SIG-M5 treated with dmso at 0.1 percent for 504 hours (cell line): ENCODE measurements around the gene ARL8A.
"Not testable (repeated sequence)": the region's sequence is repeated elsewhere in the genome, so short reads cannot be mapped to it uniquely, and the experiment has no call there.

Experiments used
- DNase-seq: peaks from one replicate; lab custom pipeline; 2025; ENCODE audit not compliant: unreplicated experiment; lab: John Stamatoyannopoulos, UW

ARL8A gene

DNA sequence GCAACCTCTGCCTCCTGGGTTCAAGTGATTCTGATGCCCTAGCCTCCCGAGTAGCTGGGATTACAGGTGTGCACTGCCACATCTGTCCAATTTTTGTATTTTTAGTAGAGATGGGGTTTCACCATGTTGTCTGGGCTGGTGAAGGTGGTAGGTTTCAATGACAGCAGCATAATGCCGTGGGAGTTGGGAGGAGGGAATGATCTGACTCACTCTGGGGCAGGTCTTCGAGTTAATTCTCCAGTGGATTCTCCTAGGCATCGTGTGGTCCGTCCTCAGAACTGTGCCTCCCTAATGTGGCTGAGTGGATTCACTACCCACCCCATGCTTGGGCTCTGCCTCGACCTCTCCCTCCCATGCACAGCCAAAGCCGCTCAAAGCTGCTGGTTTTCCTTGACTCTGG is 23.5 kb downstream of the ARL8A start:
- DNase-seq = no peak

DNA sequence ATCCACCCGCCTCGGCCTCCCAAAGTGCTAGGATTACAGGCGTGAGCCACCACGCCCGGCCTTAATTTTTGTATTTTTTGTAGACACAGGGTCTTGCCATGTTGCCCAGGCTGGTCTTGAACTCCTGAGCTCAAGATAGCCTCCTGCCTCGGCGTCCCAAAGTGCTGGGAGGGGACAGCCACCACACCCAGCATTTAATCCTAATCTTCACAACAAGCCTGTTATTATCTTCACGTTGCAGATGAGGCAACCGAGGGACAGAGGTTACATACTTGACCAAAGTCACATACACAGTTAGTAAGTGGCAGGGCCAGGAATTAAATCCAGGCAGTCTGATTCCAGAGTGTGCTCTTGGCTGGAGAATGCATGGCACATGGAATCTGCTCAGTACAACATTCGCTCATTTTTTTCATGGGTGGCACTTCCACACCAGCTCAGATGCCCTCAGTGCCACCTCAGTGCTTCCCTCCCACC is 26.6 kb downstream of the ARL8A start:
- no peak for DNase-seq

DNA sequence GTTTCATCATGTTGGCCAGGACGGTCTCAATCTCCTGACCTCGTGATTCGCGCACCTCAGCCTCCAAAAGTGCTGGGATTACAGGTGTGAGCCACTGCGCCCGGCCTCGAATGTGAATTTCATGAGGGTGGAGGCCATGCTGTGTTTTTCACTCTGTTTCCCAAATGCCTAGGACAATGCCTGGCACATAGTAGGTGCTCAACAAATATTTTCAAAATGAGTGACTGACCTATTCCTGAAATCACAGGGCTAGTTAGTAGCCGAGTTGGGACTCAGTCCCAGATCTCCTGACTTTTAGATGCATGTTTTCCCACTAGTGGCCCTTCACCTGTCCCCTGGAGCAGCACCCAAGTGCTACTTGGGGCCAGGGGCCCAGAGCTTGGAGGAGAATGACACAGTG is 28.2 kb downstream of the ARL8A start:
- DNase-seq = no peak

DNA sequence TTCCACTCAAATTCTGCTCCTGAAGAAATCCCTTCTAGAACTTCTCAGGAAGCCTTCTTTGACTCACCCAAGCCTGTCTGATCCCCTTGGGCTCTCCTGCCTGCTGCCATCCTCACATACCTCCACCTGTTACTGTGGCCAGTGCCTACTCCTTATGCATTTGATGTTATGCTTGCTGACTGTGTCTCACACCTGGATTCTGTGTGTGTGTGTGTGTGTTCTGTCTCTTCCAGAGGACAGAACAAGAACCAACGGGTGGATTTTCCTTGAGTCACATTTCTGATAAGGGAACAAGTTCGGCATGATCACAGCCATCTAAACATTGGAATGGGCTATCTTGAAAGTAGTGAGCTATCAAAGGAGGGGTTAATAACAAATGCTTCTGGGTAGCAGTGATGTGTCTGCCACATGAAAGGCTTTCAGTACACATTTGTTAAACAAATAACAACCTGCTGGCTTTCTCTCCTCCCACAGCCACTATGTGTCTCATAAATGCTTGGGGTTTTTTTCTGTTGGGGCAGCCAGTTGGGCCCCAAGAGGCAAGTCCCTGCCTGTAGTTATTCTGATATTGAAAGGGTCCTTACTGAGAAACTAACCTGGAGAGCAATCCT is 30.7 kb downstream of the ARL8A start:
- no peak for DNase-seq

DNA sequence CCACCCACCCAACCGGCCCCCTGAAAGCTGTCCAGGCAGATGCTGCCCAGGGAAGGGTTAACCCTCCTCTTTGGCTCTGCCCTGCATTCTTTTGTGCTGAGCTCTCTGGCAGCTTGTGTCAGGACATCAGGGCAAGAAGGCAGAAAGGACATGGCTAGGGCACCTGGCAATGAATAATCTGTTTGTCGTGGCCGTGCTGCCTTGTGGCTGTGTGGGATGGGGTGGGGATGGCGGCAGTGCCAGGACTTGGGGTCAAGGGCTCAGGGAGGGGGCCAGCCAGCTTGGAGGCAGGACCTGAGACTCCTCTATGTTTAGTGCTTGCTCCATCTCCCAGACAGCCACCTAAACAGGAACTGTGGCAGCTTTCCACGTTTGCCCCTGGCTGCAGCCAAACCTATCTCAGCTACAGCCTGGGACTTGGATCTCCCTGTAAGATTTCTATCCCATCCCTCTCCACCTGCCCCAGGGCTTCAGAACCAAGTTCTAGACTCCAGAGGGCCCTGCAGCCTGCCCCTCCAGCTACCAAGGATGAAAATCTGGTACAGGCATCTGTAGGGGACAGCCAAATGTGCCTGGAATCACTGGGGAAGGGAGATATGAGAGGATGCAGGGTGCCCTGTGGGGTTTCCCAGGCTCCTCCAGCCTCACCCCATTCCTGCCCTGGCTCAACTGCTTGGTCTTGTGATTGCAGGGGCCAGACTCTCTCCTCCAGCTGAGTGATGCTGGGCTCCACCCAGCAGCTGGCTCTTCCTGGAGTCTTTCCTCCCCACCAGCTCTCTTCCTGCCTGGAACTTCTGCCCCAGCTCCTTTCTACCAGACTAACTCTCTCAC is 31.5 kb downstream of the ARL8A start:
- DNase-seq = peak; percentile 61

DNA sequence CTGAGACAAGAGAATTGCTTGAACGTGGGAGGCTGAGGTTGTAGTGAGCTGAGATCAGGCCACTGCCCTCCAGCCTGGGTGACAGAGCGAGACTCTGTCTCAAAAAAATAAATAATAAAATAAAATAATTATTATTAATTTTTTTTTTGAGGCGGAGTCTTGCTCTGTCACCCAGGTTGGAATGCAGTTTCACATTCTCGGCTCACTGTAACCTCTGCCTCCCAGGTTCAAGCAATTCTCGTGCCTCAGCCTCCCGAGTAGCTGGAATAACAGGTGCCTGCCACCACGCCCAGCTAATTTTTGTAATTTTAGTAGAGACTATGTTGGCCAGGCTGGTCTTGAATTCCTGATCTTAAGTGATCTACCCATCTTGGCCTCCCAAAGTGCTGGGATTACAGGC is 32.9 kb downstream of the ARL8A start:
- DNase-seq = not testable (repeated sequence)

DNA sequence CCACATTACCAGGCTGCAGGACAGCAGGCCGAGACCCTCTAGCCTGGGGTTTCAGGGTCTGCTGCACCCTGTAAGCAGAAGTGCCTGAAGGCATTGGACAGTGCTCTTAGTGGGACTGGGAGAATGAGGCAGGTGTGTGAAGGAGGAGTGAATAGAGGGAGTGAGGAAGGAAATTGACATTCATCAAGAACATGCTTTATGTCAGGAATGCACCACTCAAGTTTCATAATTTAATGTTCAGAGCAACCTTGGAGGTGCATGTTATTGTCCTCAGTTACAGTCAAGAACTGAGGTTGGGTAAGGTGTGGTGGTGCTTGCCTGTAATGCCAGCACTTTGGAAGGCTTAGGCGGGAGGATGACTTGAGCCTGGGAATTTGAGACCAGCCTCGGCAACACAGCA is 33.6 kb downstream of the ARL8A start:
- DNase-seq = no peak

DNA sequence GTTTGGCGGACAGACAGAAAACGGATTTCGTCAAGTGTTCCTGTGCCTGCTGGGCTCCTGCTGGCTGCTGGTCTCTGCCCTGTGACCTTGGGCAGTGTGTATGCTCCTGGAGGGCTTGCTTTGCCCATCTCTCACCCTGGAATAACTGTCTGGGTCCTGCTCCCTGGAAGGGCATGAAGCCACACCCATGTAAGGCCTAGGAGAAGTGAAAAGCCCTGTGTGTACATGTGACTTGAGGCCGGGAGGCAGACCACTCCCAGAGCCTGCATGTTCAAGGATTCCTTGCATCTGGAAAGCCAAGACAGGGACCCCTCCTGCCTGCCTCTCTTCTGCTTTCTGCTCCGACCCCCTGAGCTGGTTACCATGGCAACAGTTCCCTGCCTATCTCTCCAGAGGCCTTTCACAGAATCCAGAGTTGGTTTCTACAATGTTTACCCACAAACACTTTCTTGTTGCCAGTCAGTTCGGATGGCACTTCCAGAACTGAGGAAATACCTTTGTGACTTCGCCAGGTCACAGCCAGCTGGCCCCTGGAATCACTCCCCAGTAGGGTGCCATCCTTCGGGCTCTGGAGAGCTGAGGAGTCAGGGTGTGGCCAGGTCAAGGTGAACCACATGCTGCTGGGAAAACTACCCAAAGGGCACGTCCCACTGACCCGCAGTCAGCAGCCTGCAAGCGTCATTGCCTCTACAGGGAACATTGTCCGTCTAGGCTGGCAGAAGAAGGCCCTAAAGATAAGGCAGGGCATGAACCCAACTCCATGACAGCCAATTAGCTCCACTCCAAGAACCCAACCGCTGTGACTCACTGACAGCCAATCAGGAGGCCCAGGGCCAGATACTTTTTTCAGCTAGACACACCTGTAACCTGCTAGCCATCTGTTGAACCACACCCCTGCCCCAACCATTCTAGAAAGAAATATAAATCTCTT is 36.5 kb downstream of the ARL8A start:
- peak; percentile 52 for DNase-seq

DNA sequence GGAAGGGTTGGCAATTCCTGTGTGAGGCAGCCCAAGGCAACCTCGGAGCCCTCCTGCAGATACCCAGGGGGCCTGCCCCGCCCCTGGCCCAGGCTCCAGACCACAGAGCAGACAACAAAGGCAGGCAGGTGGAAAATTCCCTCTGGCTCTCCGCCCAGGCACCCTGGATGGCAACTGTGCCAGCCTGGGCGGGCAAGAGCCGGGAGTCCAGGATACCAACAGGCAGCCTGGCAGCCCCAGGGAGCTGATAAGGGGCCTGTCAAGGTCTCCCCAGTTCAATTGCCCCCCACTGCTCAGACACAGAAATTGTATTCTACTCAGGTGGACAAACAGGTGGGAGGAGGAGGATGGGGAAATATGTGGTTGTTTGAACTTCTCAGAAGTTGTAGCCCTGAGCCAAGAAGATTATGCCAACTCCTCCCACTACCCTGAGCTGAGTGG is 37.2 kb downstream of the ARL8A start:
- no peak for DNase-seq

DNA sequence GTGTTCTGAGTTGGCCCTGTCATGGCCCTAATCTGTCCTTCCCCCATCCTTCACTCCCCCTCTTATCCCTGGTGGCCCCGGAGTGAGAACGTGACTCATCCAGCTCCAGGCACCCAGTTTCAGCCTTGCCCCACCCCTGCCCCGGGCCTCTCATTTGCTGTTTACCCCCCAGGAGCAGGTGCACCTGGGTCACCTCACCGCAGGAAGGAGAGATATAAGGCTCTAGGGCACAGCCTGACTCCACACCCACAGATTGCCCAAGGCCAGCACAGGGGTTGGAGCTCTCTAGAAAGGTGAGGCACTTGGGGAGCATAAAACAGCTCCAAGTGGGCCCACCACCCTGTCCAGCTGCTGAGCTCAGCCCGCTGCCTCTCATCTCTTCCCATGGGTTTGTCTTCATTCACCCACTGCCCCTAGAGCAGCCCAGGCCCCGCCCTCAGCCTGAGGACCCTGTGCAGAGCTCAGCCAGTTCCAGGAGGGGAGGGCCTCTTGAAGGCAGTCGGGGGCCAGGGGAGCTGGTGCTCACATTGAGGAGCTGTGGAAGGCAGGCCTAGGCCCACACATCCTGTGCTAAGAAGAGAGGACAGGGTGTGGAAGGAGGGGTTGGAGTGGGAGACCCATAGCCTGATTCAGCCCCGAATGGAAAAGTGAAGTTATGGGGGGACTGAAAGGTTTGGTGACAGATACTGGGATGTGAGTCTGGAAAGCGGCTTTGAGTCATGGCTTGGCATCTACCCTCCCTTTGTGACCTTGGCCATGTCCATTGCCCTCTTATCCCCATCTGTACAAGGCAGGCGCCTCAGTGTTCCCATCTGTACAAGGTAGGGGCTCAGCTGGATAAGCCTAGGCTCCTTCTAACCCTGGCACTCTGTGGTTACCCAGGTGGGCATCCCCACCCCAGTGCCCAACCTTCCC is 37.9 kb downstream of the ARL8A start:
- DNase-seq = peak; percentile 54

DNA sequence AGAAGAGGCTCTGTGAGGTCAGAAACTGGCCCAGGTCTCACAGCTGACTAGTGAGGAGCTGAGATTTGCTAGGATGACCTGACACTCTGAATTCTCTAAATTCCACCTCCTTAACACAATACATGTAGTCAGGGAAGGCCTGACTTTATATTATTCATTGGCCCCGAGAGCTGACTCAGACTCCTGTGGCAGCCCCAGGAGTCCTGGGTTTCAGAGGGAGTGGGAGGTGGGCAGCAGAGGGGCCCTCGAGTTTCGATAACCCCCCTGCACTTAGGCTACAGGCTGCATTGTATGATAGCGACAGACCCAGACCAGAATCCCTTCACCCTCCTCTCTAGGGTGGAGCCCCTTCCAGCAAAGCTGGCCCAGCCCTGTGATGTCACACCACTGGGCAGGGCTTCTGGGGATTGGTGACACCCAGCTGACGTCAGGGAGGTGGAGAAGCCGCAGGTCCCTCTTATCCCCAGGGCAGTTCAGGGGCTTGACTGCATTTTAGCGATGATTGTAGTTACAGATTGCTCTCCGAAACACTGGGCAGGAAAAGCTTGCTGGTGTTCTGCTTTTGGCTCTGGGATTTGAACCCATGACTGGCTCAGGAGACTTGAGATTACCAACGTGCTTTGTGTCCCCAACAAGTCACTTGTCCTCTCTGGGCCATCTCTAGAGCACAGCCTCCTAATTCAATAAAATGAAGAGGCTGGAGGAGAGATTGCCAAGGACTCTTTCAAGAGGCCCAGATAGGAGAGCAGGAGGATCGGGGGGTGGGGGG is 38.8 kb downstream of the ARL8A start:
- DNase-seq = peak; percentile 63

DNA sequence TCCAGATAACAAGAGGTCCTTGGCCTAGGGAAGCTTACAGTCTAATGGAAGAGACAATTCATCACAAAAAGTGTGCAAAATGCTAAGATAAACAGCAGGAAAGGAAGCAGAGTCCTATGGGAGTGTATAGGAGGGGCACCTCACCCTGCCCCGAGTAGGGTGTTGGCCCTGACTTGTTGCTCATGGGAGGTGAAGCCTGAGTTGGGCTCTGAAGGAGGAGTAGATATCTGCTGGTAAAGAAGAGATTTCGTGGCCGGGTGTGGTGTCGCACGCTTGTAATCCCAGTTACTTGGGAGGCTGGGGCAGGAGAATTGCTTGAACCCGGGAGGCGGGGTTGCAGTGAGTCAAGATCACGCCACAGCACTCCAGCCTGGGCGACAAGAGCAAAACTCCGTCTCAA is 40.5 kb downstream of the ARL8A start:
- no peak for DNase-seq

DNA sequence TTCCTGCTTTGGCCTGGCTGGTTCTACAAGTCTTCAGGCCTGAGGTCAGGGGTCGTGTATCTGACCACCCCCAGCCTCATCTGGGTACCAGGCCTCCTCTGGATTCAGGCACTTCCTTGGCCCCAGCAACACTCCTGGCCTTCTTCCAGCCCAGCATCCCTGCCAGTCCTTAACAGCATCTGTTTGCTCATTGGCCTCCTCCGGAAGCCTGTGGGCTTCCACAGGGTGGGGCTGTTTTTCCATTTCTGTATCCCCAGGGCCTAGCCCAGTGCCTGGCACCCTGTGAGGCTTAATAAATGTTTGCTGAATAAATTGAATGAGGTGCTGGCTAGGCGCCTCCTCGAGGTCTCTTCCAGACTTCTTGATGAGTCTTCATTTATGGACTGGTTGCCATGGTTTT is 43.4 kb downstream of the ARL8A start:
- no peak for DNase-seq

DNA sequence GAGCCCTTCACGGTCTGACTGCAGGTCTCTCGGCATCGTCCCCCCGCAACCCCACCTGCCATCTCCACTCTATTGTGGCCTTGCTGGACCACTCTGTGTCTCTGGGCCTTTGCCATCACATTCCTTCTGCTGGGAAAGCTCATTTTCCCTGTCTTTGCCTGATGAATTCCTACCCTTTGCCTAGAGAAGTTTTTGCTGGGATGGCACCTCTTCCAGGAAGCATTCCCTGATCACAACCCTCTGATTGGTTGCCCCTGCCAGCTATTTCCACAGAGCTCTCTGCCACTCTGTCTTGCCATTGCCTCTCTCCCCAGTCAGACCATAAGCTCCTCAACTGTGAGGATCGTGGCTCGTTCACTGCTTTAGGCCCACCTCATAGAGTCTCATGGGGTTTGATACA is 50.7 kb downstream of the ARL8A start:
- no peak for DNase-seq

DNA sequence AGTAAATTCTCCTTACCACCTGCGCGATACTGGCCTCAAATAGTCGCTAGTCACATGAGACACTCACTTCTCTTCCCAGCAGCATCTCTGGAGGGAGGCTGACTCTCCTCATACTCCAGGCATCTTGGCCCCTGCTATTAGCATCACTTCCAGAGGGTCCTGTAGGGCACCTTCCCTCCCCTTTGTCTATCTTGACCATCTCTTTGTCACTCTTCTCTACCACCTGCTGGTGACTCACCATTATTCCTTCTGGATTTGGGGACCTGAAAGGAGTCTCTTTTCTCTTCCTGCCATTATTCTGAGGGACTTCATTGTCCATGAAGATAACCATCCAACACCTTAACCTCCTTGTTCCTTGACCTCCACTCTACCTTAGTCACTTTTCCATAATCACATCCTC is 53.5 kb downstream of the ARL8A start:
- DNase-seq = peak; percentile 12

DNA sequence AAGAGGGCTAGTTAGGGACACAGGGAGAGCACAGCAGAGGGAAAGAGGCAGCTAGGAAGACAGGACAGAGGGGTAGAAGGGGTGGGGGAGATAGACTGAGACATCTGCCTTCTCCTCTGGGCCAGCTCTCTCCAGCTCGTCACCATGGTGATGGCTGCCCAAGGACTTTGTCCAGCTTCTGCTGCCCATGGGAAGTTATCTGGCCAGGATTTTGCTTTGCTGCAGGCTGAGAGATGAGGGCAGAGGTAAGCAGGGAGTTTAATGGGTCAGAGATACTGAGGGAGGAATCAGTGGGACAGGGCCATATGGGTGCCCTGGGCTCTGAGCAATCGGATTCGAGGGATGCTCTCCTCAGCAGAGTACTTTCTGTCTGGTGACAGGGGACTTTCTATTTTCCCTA is 56.3 kb downstream of the ARL8A start:
- no peak for DNase-seq

DNA sequence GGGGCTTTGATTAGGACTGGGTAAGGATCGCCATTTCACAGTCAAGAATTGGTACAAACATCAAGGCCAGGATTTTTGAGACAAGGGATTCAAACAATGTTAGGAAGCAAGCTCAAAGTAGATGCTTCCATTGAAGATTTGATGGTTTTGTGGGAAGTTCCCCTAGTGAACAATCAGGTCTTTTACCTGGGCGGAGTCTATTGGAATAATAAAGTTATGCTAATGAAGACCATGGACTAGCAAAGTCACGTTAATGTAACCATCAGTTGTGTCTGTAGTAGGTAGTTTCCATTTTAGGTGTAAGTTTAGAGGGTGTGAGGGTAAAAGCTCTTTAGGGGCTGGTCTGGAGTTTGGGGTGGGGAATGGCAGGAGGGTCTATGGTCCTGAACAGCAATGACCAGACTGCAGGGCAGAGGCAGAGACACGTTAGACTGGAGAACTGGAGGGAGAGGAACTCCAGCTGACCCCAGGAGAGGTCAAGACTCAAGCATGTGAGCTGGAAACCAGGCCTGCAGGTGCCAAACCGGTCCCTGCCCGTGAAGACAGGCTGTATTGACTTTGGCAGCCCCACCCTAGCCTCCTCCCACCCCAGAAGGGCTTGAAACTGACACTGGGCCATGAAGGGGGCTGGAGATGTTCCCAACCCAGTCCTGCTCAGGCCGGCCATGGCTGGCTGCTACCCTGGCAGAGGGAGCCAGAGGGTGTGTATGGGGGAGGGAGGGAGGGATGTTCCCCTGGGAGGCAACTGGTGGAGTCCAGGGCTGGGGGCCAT is 57.8 kb downstream of the ARL8A start:
- peak; percentile 74 for DNase-seq

DNA sequence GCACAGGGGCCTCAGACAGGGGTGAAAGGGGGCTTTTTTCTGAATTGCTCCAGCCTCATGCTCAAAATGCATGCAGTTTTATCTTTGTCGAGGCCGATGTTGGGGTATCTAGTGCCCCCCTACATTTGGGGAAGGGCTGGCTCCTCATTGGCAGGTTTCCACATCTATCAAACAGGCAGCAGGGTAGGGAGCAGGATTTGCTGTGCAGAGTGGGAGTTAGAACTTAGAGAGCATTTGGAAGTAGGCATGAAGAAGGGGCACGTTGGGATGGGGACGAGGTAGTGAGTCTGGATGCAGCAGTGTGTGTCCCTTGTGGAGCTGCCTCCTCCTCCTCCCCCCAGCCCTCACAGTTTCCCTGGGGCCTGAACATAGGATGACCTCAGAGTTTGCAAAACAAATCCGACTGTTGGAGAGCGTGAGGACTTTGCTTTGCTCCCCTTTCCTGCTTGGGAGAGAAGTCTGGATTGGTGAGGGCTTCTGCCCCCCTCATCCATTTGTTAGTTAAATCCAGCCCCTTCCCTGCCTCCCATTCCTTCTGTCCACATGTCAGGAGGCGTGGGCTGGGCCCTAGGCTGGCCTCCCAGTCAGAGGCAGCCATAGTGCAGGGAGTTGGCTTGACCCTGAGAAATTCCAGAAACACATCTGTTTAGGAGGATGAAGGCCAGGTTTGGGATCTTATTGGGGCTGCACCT is 58.7 kb downstream of the ARL8A start:
- peak; percentile 69 for DNase-seq
